ENCODE measurements around the gene WNT7A. TPM values are rescaled to one million over a fixed set of nuclear protein-coding genes. Genes with fewer than 3 reads are reported as not detected.

Gene WNT7A
- total RNA-seq, 6 donors from 2014 or later = 1.0 to 12.2 (median 6.8) TPM

DNA sequence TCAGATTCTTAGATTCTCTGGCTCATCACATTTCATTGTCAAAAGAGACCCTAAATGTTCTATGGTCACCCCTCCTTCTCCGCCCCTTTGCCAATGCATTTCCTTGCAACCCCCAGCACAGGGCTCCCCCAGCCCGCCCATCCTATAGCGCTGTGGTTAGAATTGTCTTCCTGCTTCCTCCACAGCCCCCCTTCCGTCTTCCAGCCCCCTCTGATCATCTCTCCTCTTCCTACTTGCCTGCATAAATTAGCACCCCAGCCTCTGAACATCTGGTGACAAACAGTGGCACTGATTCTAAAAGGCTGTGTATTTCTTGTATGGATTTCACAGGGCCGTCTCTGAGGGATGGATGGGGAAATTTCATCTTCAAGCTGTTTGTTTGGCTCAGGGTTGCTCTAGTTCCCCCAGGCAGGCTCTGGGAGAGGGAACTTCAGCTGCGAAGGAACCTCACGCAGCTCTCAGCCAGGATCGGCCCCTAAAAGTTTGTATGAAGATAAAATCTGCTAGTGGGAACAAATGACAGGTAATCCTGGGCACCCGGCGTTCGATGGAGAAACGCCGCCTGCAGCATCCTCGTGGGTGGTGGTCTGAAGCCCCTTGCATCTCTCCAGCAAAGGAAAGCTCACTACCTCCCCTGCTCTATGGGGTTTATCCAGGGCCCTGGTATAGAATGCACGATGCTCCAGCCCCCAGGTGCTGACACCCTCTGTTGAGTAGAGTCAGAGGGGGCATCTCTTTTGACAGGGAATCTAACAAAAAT is 83.0 kb downstream of the WNT7A start:
- TF ChIP-seq POLR2AphosphoS5 (IDR thresholded peaks at IDR 0.05) (no peak), POLR2A (IDR thresholded peaks at IDR 0.05) (no peak)
- TF ChIP-seq, protein P1, sequence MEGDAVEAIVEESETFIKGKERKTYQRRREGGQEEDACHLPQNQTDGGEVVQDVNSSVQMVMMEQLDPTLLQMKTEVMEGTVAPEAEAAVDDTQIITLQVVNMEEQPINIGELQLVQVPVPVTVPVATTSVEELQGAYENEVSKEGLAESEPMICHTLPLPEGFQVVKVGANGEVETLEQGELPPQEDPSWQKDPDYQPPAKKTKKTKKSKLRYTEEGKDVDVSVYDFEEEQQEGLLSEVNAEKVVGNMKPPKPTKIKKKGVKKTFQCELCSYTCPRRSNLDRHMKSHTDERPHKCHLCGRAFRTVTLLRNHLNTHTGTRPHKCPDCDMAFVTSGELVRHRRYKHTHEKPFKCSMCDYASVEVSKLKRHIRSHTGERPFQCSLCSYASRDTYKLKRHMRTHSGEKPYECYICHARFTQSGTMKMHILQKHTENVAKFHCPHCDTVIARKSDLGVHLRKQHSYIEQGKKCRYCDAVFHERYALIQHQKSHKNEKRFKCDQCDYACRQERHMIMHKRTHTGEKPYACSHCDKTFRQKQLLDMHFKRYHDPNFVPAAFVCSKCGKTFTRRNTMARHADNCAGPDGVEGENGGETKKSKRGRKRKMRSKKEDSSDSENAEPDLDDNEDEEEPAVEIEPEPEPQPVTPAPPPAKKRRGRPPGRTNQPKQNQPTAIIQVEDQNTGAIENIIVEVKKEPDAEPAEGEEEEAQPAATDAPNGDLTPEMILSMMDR (IDR thresholded peaks at IDR 0.05) = no peak
- no peaks in the 10 kb centered on the region for H3K27me3 ChIP-seq
- WGBS, 2 donors = 38 to 50% methylated on average over 8 to 15 of the region's 15 CpGs
- no peak overlapping the region for H3K4me3 ChIP-seq
- H3K27ac ChIP-seq = no peak overlapping the region
- ATAC-seq (ENCODE audit: low FRiP score in 2 of 2) (no peak), DNase-seq (no peak)
- H3K9me3 ChIP-seq = no peaks in the 10 kb centered on the region
- no peaks in the 10 kb centered on the region for H3K36me3 ChIP-seq
- H3K4me1 ChIP-seq = no peaks in the 10 kb centered on the region

DNA sequence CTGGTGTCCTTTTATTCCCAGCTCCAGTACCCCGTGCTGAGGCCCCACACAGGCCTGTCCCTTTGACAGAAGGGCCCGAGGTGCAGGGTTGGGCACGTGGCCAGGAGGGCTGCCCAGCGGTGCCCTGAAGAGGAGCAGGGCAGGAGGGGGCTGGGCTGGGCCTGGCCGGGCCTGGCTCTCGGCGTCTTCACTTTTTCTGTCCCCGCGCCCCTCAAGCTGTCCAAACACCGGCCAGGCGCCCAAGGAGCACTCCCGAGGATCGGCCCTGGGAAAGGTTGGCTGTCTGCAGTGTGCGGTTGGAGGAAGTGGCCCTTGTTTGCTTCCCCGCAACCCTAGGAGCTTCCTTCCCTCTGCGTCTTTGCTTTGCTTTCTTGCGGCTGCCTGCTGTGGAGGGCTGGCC is 84.1 kb downstream of the WNT7A start:
- WGBS, 2 donors = 54 to 63% methylated on average over 17 of the region's 17 CpGs
- no peak for ATAC-seq (ENCODE audit: low FRiP score in 2 of 2)
- no peaks in the 10 kb centered on the region for H3K27me3 ChIP-seq

DNA sequence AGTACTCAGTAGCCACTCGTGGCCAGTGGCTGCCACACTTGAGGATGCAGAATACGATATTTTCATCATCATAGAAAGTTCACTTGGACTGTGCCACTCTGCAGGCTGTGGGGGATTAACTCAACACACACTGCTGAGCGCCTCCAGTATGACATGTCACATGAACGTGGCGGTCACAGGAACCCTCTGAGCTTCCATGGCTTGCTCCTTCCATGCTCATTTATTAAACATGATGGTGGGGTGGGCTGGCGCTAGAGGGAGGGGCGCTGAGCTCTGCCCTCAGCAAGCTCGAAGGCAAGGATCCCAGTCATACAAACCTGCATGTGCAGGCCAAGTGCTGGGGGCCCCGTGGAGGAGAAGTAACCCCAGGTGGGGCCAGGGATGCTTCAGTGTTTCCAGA is 85.5 kb downstream of the WNT7A start:
- H3K9me3 ChIP-seq = no peaks in the 10 kb centered on the region
- ATAC-seq (ENCODE audit: low FRiP score in 2 of 2) (no peak), DNase-seq (no peak)
- no peaks in the 10 kb centered on the region for H3K27me3 ChIP-seq
- no peaks in the 10 kb centered on the region for H3K36me3 ChIP-seq
- no peaks in the 10 kb centered on the region for H3K4me1 ChIP-seq
- H3K4me3 ChIP-seq = no peak overlapping the region
- TF ChIP-seq EP300 (IDR thresholded peaks at IDR 0.05) (no peak), POLR2A (IDR thresholded peaks at IDR 0.05) (no peak), POLR2AphosphoS5 (IDR thresholded peaks at IDR 0.05) (no peak)
- TF ChIP-seq, protein P1 (IDR thresholded peaks at IDR 0.05) = no peak
- 76 to 78% methylated on average over 4 to 9 of the region's 9 CpGs for WGBS, 2 donors
- no peak overlapping the region for H3K27ac ChIP-seq

More for the DNA sequence above, 84.1 kb downstream of the WNT7A start:
- DNase-seq = peak in 1 of 2 donors; percentile 72
- Histone ChIP-seq H3K4me3 (no peak overlapping the region), H3K36me3 (no peaks in the 10 kb centered on the region), H3K9me3 (no peaks in the 10 kb centered on the region), H3K27ac (no peak overlapping the region), H3K4me1 (no peaks in the 10 kb centered on the region)
- TF ChIP-seq EP300 (IDR thresholded peaks at IDR 0.05) (no peak), POLR2AphosphoS5 (IDR thresholded peaks at IDR 0.05) (no peak), POLR2A (IDR thresholded peaks at IDR 0.05) (no peak)
- TF ChIP-seq, protein P1 (IDR thresholded peaks at IDR 0.05) = no peak

DNA sequence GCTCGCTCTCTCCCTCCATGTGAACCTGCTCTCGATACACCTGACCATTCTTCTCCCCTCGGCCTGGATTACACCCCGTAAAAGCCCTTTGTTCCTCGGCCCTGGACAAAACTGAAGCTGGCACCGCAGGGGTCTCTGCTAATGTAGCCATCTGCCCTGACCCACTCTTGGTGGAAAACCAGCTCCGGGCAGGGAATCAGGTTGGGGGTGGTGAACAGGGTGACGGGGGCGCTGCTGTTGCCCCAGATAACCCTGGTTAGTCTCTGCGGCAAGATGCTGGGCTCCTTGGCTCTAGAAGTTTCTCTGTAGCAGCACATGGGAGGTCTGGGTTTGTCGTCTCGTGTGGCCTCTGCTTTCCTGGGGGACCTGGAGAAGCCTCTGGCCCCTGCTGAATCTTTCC is 86.4 kb downstream of the WNT7A start:
- Histone ChIP-seq H3K4me3 (no peak overlapping the region), H3K36me3 (no peaks in the 10 kb centered on the region), H3K27ac (no peak overlapping the region), H3K9me3 (no peaks in the 10 kb centered on the region), H3K4me1 (no peaks in the 10 kb centered on the region), H3K27me3 (no peaks in the 10 kb centered on the region)
- ATAC-seq (ENCODE audit: low FRiP score in 2 of 2) (no peak), DNase-seq (no peak)
- 75 to 88% methylated on average over 8 to 12 of the region's 12 CpGs for WGBS, 2 donors
- TF ChIP-seq, protein P1 (IDR thresholded peaks at IDR 0.05) = no peak
- TF ChIP-seq POLR2AphosphoS5 (IDR thresholded peaks at IDR 0.05) = no peak
- TF ChIP-seq EP300 (IDR thresholded peaks at IDR 0.05) = no peak
- no peak for TF ChIP-seq POLR2A (IDR thresholded peaks at IDR 0.05)

Data from upper lobe of left lung (tissue), 6 donors.